NK-92 (cell line): ENCODE measurements around the gene VAC14.

Experiments
- DNase-seq: peaks from one replicate; lab custom pipeline; 2025; ENCODE audit not compliant: unreplicated experiment; lab: John Stamatoyannopoulos, UW

VAC14 gene

DNA sequence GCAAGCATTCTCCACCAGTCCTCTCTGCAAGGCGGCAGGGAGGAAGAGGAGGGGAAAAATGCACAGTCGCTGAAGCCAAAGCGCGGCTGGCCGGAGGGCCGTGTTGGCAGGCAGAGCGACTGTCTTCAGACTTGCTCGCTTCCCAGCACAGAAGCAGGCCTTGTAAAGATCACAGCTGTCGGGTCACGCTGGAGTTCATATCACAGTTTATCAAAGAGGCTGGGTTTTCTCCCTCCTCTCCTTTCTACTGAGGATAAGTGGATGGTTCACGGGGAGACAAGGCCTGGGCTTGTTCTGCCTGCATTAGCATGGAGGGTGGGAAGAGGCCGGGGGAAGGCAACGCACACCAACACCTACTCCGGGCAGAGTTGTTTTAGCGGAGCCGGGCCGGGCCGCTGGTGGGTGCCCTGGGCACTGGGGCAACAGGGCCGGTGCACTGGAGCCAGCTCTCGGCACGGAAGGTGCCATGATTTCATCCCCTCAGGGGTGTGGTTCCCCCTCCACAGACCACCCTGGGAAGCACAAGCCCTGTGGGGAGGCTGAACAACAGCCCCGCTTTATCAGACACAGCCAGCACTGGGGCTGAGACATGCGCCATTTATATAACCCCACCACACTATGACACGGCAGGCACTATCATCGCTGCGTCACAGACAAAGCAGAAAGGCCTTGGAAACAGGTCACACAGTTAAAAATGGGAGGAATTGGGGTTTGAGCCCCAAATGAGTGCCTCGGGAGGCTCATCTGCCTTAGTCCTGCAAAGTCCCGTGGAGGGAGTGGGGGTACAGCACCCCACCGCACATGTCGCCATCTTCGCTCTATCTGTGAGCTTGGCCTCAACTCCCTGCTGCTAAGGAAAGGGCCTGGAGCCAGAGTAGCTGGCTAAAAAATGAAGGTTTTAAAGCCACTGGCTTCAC is 74.8 kb downstream of the VAC14 start:
- no peak for DNase-seq

DNA sequence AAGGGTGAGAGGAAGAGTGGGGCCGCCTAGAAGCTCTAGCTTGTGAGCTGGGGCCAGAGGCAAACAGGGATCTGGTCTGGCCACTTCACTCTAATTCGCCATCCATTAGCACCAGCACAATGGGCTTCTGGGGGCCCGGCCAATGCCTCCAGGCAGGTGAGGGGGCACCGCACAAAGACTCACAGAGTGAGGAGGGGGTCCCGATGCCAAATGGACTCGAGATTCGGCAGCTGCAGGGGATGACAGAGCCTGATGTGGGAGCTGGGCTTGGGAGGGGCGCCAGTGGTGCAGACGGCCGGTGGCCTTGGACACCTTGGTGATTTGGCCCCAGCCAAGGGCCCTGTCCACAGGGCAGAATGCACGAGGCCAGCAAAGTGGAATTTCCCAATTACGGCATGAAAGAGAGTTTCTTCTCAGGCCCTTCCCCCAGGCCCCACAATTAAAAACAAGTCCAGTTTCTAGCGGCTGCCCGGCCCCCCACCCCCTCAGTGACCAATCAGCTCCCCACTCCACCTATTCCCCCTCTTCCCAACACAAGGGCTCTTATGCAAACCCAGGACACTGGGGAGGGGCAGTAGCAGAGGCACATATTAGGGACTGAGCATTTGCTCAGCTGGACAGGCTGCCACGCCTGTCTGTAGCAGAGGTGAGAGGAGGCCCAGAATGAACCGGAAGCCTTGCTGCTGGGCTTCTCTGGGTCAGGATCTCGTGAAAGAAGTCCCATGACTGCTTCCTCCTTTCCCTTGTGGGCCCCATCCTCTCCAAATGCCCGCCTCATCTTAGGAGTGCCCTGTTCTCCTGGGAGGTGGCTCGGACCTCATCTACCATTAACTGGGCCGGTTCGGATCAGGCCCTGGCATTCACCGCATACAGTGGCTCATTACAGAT is 75.7 kb downstream of the VAC14 start:
- DNase-seq = no peak

DNA sequence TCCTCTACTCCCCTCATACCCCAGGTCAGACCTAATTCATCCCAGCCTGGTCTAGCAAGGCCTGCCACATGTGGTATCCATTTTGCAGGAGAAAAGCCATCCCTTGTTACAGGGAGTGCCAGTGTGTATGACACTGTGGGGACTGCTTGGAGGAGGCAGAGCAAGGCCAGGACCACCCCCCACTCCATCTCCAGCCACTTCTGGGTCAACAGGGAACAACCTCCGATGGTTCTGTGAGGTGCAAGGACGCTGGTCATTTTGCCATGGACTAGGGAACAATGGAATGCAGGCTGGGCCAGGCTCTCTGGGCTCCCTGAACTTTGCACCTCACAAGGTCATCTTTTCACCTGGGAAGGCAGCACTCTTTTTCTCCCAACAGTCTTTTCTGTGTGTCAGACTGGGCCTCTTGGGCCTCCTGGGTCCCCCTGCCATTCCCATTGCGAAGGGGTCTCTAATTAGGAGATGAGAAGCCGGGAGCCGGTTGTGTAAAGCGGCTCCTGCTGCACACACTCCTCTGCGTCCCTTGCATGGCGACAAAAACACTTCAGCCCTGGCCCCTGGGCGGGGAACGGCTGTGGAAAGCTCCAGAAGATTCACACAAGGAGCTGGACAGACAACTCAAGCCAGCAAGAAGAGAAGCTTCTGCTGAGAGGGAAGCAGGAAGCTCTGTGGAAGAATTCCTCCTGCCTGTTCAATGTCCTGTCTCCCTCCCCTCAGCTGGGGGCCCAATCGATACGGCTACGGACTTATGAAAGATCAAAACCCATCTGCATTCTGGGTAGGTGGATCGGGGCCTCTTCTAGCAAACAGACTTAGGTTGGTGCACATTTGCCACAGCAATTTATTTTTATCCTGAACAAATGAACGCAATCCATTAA is 76.6 kb downstream of the VAC14 start:
- no peak for DNase-seq

DNA sequence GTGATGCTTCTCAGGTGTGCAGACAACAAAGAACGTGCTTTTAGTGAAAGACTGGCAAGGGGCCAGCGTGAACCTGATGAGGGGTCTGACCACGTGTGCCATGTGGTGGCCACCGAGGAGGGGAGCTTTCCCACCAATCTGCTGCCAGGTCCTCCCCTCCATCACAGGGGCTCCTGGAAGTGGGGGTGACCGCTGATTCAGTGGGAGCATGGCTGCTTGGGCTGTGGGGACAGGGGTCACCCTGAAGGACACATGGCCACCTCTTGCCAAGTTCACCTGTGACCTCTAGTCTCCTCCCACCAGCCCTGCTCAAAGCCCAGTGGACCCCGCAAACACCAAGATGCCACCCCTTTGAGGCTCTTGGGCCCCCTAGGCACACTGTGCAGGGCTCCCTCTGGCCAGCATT is 77.2 kb downstream of the VAC14 start:
- DNase-seq = no peak

DNA sequence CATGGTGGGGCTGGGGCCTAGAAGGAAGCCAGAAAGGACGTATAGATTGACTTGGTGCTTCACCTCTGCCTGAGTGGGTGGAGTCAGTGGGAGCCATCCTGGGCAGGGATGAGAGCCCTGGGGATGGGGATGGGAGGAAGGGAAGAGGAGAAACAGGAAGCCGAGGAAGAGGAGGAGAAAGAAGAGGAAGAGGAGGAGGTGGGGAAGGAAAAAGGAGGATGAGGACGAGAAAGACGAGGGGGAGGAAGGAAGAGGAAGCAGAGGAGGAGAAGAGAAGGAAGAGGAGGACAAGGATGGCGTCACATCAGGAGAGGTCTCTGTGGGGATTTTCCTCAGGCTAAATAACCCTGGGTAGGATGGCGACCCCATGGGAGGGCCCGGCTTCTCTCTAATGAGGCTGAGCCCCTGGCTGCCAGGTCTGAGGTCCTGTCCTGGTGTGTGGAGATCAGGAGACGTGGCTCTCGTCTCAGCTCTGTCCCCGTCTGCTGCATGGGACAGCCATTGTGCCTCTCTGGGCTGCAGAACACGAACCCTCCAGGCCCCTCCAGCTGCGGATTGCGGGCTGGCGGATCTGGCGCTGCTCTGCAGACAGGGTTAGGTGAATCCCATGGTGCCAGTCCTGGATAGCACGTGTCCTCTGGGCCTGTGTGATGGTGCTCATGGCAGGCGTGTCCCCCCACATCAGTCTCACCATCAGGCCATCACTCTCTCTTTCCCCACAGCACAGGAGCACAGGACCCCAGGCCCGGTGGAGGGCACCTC is 79.6 kb downstream of the VAC14 start:
- DNase-seq = no peak

DNA sequence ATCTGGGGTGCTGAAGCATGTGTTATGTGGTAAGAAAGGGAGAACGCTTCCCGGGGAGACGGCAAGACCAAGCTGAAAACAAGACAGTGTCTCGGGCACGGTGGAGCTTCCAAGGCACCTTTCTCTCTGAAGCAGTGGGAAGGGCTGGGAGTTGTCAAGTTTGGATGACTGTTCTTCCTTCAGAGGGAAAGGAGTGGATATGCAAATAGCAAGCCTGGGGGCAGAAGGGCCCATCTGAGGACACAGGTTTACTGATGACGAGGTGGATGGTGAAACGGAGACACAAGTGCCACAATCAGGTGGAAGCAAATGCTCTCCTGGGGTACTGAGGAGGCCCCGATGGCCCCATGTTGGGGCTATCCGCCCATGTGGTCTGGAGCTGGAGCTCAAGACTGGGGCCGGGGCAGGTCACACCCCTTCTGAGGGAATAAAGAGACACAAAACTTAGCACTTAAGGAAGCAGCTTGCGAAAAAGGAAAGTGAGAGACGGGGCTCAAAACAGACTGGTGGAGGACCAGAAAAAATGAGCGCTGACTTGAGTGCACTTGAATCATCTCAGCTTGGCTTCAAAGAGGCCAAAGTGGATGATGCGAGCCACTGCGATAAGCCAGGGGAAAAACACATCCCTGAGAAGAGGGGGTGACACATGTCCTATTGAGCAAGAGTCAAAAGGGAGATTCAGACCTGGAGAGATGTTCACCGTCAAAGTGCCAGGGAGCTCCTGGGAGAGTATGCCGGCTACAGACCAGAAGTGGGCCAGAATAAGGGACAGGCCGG is 80.3 kb downstream of the VAC14 start:
- DNase-seq = no peak

DNA sequence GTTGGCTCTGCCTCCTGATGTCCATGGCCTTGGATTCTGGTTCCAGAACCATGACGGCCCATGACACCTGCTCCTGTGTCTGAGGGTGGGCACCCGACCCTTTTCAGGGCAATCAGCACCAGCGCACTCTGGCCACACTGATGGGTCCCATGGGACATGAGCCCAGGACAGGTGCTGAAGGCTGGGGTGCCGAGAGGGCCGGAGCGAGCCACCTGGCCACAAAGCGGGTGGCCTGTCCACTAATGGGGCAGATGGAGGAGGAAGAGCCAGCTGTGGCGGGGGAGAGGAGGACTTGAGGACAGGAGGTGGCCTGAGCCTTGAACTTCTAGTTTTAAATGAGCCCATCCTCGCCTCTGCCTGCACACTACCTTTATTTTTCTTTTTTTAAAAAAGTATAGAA is 83.9 kb downstream of the VAC14 start:
- no peak for DNase-seq

DNA sequence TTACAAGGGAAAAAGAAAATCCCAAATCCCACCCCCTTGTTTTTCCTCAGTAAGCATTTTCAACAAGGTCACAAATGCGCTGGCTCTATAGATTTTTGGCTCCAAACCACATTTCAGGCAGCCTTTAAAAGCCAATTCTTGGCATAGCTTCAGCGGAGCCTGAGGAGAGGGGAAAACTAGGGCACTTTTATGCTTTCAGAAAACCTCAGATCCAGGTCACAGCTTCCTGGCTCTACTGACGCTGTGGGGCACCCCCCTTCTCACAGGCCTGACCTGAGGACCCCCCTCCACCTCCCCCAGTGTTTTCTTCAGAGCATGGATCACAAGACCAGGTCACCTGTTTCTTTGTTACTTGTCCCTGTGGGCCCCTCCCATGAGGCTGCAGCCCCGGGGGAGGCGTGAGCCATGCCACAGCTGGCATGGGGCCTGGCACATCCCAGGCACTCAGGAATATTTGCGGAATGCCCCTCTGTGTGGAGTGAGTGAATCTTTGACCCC is 85.0 kb downstream of the VAC14 start:
- DNase-seq = no peak

DNA sequence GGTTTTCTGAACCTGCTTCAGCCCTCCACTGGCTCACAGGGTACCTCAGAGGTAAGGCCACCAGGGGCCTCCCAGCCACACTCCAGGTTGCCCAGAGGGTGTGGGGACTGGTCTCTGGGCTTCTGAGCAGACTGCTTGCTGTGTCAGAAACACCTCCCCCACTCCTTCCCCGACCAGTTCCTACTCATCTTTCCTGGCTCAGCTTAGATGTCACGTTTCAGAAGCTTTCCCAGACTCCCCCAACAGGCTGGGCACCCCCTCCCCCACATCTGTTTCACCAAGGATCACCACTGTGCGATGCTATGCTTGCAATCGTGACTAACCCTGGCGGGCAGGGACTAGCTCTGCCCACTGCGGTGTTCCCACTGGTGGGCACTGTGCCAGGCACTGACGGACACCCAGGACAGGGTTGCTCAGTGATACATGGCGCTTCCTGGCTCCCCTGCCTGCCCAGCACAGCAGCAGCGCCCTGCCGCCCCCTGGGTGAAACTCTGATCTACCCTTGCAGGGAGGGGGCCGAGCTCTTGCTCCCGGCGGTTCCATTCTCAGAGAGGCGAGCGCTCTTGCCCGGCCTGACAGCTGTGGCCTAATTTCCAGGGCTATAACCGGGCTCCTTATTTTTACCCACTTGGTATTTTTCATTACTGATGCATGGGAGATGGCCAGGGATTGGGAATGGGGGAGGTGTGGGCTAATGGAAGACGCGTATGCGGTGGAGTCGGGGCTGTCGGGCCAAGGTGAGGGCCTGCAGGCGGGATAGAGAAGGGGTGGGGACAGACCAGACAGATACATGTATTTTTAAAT is 85.7 kb downstream of the VAC14 start:
- no peak for DNase-seq

DNA sequence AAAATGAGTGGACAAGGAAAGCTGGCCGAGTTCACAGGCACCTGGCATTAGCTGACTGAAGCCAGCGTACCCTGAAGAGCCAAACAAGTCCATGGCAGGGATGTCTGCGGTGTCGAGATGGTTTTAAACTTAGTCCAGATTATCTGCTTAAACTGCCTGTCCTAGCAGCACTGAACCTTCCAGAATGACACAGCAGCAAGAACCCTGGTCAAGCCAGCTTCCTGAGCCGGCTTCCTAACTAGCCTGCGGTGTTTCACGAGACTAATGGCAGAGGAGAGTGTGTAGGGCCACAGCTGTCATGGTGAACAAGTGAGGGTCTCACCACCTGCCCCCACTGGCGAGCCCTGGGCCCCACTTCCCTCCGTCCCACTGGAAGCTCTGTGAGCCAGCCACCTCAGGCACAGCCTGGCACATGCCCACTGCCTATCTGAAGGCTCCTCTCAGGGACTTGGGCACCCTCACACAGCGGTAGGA is 86.3 kb downstream of the VAC14 start:
- no peak for DNase-seq

DNA sequence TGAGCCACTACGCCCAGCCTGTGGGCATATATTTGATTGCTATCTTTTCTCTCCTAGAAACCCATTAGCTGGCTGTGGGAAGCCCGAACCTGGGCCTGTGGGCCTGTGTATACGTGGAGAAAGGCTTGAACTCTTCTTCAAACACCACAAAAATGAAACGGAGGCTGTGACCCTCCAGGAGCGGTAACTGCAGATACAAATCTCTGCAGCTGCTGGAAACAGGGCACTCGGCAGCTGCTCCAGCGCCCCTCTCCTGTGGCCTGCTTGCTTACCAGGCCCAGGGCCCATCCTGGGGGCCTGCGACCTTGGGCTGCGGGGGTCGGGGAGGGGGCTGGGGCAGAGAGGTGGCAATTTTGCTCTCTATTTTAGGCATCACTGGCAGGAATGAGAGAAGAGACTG is 87.1 kb downstream of the VAC14 start:
- DNase-seq = no peak

DNA sequence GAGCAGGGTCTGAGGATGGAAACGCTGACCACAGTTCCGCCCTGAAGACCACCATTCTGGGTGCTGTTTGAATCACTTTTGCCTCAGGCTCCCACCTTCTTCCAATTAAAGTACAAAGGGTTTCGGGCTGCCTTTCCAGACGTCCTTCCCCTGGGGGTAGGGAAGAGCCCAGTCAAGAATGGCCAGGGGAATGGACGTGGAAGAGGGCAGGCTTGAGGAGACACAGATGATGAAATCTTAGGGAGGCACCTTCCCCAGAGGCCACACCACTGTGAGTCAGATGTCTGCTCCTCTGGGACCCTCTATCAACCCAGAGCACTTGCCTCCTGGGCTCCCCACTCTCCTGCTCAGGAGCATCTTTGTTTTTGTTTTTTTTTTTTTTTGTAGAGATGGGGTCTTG is 87.6 kb downstream of the VAC14 start:
- no peak for DNase-seq

DNA sequence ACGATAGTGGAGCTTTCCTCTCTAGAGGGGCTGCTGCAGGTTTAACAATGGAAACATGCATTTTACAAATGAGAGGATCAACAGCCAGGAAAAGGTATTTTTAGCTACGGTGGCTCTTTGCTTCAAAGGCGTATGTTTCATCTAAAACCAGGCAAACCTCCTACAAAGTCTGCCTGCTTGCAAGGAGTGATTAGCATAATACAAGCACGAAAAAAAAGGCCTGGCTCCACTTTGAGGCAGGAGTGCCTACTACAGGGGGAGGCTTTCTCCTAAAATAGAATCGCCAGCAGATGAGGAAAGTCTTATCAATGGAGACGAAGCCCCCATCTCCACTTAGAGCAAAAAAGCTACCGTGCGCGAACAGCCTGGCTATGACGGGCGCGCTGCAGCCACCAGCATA is 88.0 kb downstream of the VAC14 start:
- DNase-seq = no peak

DNA sequence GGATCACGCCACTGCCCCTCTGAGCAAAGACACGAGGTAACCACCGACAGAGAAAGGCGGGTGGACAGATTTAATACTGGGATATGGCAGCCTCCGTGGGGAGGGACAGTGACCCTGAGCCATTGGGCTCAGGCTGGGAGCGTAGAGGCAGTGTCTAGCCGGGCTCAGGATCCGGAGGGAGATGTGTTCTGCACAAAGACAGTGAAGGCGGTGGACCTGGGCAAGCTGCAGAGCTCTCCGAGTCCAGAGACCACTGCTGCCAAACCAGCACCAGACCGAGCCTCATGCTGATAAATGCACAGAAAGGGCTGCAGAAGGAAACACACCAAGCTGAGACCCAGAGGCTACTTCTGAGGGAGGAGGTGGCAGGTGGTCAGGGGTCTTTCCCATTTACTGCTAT is 88.6 kb downstream of the VAC14 start:
- DNase-seq = no peak

DNA sequence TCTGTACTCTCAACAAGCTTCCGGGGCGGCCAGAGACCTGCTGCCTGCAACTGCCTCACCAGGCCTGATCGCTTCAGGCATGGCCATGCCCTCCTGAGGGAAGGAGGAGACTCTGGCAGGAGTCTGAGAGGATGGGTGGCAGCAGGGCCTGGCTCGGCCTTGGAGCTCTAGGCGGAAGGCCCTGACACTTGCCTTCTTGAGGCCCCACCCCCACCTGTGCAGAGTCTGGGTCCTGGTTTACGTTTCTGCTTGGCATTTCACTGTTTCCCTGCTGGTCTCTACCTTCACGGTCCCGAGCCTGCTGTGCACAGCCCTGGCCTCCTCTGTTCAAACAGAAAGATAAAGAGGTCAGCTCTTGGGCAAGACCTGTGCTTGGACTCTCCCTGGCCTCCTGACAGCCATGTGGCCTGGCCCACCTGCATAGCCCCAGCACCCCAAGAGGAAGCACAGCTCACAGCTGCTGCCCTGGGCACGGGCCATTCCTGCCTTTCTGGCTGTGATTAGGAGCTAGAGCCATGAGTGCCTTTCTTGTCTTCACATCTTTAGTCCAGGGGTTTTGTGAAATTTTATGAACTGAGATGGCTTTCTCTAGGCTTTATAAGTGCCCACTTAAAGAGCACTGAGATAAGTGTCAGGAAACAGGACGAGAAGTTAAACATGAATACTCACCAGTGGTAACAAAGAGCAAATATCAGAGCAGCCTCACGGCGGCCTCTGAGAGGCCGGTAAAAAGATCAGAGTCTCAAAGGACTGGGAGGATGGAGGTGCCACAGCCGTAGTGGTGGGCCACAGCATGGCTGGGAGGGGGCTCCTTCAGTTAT is 89.5 kb downstream of the VAC14 start:
- no peak for DNase-seq

DNA sequence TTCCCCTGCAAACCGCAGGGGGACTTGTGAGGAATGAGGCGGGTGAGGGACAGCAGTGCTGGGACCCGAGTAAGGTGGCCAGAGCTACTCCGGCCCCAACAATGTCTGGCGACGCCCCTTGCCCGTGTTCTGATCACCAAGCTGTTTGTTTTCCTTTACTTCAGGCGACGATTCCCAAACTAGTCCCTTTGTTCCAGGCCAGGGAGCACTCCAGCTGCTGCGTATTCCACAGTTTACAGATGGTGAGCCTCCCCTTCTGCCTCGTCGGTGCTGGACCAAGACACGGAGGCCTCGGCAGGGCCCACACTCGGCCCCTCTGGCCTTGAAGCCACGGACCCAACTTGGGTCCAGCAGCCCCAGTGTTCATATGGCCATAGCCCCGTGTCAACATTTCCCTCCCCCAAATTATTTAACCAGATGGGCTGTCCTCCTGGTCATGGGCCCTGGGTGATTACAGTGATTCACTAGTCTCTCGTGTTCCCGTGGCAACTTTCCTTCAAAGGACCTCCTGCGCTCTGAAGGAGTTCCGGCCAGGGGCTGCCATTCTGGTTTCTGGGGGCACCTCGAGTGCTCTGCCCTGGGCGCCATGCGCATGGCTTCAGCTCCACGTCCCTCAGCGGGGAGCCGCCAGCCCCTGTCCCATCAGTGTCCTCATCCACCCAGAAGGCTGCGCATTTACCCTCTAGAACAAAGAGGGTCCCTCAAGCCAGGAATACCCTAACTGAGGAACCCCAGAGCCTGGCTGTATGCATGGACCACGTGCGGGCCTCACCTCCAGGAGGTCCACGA is 90.3 kb downstream of the VAC14 start:
- no peak for DNase-seq

DNA sequence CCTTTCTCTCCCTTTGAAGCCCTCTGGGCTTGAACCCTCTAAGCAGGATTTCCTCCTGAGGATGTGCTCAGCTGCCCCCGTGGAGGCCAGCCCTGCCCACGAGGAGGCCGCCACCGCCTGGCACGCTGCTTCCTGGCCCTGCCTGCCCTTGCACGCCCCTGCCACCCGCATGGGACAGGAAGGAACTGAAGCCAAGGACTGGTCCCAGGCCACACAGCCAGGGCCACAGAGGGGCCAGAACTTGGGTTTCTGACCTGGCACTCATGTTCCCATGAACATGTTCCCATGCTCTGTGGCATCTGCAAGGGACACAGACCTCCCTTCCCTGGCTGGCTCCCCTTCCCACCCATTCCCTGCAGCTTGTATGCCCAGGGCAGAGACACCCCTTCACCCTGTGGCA is 91.0 kb downstream of the VAC14 start:
- DNase-seq = no peak
